Fibroblast of skin of scalp (primary cell): Measurements from ENCODE around the gene GBP6.
A peak's percentile ranks its signal among the peaks of the same experiment; 100 is the strongest.
"Not testable (repeated sequence)": the region's sequence is repeated elsewhere in the genome, so short reads cannot be mapped to it uniquely, and the experiment has no call there.

Experiments used
- DNase-seq: peaks from one replicate; pipeline ENCODE4 v3.0.0-alpha.2; 2013

The GBP6 gene

GRCh38 chr1:89373810-89374209 is 10.0 kb downstream of the GBP6 start:
- not testable (repeated sequence) for DNase-seq

- no peak for DNase-seq
Measured at GRCh38 chr1:89378001-89378400, 14.1 kb downstream of the GBP6 start.

GRCh38 chr1:89381618-89382017 is 17.8 kb downstream of the GBP6 start:
- no peak for DNase-seq

GRCh38 chr1:89382479-89382878 is 18.6 kb downstream of the GBP6 start:
- DNase-seq: no peak

- DNase-seq: no peak
Measured at GRCh38 chr1:89383185-89383584, 19.3 kb downstream of the GBP6 start.

- no peak for DNase-seq
Measured at GRCh38 chr1:89390707-89391106, 26.8 kb downstream of the GBP6 start.

GRCh38 chr1:89391686-89392085 is 27.8 kb downstream of the GBP6 start:
- DNase-seq: no peak

- DNase-seq: no peak
Measured at GRCh38 chr1:89394851-89395250, 31.0 kb downstream of the GBP6 start.

GRCh38 chr1:89396902-89397301 is 33.0 kb downstream of the GBP6 start:
- no peak for DNase-seq

GRCh38 chr1:89405275-89405929 is 41.5 kb downstream of the GBP6 start:
- DNase-seq: no peak

- DNase-seq: peak; percentile 2
Measured at GRCh38 chr1:89407360-89407759, 43.5 kb downstream of the GBP6 start.

- DNase-seq: not testable (repeated sequence)
Measured at GRCh38 chr1:89407768-89408167, 43.9 kb downstream of the GBP6 start.

GRCh38 chr1:89425056-89425455 is 61.2 kb downstream of the GBP6 start:
- no peak for DNase-seq

- no peak for DNase-seq
Measured at GRCh38 chr1:89429062-89429461, 65.2 kb downstream of the GBP6 start.

GRCh38 chr1:89429681-89430080 is 65.8 kb downstream of the GBP6 start:
- not testable (repeated sequence) for DNase-seq

GRCh38 chr1:89433421-89433820 is 69.6 kb downstream of the GBP6 start:
- no peak for DNase-seq

GRCh38 chr1:89434058-89434780 is 70.4 kb downstream of the GBP6 start:
- not testable (repeated sequence) for DNase-seq
